Activated T-cell treated with anti-CD3 and anti-CD28 coated beads, Interleukin-2, amount 50 U/mL, for 24 hours (primary cell): Measurements from ENCODE around the gene PLPP3.

Experiments used
- DNase-seq: peaks from one replicate; pipeline ENCODE4 v3.0.0-alpha.2; 2020
- H3K27ac Mint-ChIP-seq: 2 replicates; pipeline ENCODE4 v1.8.0; 2020; ENCODE audit warnings: mild to moderate bottlenecking, mixed read lengths
- H3K27me3 Mint-ChIP-seq: 2 replicates; pipeline ENCODE4 v1.8.0; 2020; ENCODE audit warnings: mixed read lengths
- H3K36me3 Mint-ChIP-seq: 2 replicates; pipeline ENCODE4 v1.8.0; 2020; ENCODE audit warnings: low read depth, mixed read lengths
- H3K4me1 Mint-ChIP-seq: 2 replicates; pipeline ENCODE4 v1.8.0; 2020; ENCODE audit warnings: low read depth, mixed read lengths
- H3K4me3 Mint-ChIP-seq: 2 replicates; pipeline ENCODE4 v1.8.0; 2020; ENCODE audit warnings: mild to moderate bottlenecking, moderate library complexity, mixed read lengths
- H3K9me3 Mint-ChIP-seq: 2 replicates; pipeline ENCODE4 v1.8.0; 2020; ENCODE audit warnings: mixed read lengths

The PLPP3 gene

DNA sequence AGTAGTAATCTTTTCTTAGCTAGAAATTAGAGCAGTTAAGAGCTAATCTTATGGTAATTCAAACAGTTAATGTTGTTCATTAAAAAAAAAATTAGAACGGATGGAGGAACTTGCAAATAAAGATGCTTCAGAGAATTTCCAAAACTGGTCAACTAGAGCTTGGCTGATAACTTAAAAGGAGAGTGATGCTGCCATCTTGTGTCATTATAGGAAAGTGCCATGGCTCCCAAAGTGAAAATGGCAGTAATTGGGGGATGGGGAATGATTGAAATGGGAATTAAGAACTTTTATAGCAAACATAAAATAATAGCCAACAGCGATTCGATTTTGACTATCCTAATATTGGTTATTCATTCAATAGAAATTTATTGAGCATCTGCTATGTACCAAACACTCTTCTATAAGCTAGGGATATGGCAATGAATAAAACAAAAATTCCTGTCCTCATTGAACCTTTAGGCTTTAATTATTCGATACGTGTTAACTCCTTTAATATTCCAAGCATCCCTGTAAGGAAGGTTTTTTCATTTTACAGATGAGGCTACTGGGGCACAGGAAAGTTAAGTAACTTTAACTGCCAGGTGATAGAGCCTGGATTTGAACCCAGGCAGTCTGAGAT lies 5.7 kb upstream of the PLPP3 start:
- Mint-ChIP-seq H3K27ac (no peak overlapping the region), H3K27me3 (peaks cover 20% of the 10 kb centered on the region), H3K36me3 (no peaks in the 10 kb centered on the region), H3K9me3 (no peaks in the 10 kb centered on the region), H3K4me3 (no peak overlapping the region), H3K4me1 (no peaks in the 10 kb centered on the region)
- no peak for DNase-seq

DNA sequence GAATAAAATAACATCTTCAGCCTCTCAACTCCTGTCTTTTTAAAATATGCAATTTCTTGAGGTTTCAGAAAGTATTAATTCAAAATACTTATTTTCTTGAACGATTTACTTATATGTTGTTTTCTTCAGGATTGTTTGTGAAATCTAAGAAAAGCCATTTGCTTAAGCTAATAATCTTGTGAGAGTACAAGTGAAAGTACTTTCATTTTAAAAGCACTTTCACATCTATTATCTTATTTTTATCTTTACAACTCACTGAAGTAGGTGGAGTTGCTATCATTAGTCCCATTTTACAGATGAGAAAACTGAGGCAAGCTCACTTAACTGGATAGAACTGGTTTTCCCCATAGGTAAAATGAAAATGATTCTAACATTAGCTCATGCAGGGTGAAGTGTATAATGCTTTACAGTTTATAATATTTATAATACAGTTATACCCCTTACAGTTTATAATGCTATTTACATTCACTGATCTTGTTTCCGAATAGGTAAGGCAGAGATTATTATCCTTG lies 4.7 kb upstream of the PLPP3 start:
- peaks cover 5% of the 10 kb centered on the region for H3K4me1 Mint-ChIP-seq
- no peak overlapping the region for H3K27ac Mint-ChIP-seq
- no peaks in the 10 kb centered on the region for H3K36me3 Mint-ChIP-seq

DNA sequence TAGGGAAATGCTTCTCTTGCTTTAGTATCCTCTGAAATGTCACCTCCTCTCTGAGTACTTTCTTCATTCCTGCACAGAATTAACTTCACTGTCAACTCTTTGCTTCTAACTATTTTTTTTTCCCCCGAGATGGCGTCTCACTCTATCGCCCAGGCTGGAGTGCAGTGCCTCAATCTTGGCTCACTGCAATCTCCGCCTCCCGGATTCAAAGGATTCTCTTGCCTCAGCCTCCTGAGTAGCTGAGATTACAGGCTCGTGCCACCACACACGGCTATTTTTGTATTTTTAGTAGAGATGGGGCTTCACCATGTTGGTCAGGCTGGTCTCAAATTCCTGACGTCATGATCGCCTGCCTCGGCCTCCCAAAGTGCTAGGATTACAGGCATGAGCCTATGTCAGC lies 1.4 kb upstream of the PLPP3 start:
- no peak overlapping the region for H3K27ac Mint-ChIP-seq
- no peak for DNase-seq
- H3K27me3 Mint-ChIP-seq = peaks cover 53% of the 10 kb centered on the region
- peaks cover 9% of the 10 kb centered on the region for H3K4me1 Mint-ChIP-seq
- H3K9me3 Mint-ChIP-seq = no peaks in the 10 kb centered on the region
- H3K36me3 Mint-ChIP-seq = no peaks in the 10 kb centered on the region
- H3K4me3 Mint-ChIP-seq = no peak overlapping the region

More for the DNA sequence above, 4.7 kb upstream of the PLPP3 start:
- DNase-seq = no peak
- H3K9me3 Mint-ChIP-seq = no peaks in the 10 kb centered on the region
- peaks cover 29% of the 10 kb centered on the region for H3K27me3 Mint-ChIP-seq
- no peak overlapping the region for H3K4me3 Mint-ChIP-seq

DNA sequence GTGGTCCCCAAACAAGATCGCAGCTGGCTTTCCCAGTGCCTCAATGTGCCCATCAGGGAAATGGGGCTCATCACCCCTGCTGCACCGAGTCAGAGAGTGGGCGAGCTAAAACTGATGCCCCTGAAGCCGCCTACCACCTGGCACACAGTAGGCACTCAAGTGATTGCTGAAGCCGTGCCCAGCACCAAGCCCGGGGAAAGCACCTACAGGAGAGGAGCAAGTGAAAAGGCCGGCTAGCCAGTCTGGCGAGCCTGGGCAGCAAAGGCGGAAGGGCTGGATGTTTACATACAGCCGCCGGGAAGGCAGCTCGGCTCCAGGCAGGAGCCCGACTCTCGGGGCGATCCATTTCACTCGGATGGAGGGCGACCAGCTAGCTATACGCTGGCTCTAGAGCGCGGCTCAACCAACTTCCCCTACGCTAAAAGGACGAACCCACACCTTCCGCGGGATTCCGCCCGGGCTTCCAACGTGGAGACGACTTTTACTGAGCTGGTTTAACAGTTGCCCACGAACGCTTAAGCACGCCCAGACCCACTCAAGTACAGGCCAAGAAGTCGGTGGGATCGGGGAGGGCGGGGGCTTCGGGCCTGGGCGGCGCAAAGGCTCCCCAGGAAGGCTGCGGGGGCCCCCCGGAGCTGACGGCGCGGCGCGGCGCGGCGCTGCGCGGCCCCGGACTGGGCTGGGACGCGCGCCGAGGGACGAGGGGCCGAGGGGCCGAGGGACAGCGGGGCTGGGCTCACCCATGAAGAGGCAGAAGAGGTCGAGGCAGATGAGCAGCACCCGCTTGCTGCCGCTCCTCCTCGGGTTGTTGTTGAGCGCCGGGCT lies 1.0 kb downstream of the PLPP3 start:
- Mint-ChIP-seq H3K9me3 (no peaks in the 10 kb centered on the region), H3K27me3 (peaks cover 61% of the 10 kb centered on the region), H3K4me3 (peak overlapping the region; percentile 75), H3K36me3 (no peaks in the 10 kb centered on the region), H3K27ac (no peak overlapping the region), H3K4me1 (peaks cover 9% of the 10 kb centered on the region)
- DNase-seq = peak; percentile 30

DNA sequence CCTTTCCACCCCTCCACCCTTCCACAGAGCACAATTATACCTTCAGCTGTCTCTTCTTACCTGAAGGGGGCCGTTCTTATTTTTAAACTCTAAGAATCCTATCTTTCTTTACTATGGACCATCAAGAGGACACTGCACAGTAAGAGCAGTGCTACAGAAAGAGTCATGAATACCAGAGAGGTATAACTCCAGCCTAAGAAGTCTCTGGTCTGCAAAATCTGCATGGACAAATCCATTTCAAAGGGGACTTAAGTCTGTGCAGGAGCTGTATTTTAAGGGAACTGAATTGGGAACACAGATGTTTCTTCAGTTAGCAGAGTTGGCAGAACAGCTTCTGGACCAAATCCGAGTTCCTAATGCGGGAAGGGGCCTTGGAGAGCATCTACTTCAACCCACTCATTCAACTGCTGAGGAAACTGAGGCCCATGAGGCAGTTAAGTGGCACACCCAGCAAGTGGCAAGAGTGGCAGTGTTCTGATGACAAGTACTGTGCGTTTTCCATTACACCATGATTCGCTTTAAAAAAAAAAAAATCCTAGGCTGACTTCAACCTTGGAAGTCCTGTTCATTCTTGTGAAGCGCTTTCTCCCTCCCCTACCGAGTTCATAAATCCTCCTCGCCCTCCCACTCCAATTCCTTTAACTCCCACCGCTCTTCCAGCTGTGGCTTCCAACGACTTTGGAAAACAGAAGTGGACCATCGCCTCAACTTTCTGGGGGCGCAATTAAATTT lies 1.8 kb downstream of the PLPP3 start:
- H3K36me3 Mint-ChIP-seq = no peaks in the 10 kb centered on the region
- H3K27me3 Mint-ChIP-seq = peaks cover 62% of the 10 kb centered on the region
- no peak overlapping the region for H3K27ac Mint-ChIP-seq
- H3K9me3 Mint-ChIP-seq = no peaks in the 10 kb centered on the region
- H3K4me1 Mint-ChIP-seq = peaks cover 9% of the 10 kb centered on the region
- peak overlapping the region; percentile 75 for H3K4me3 Mint-ChIP-seq
- no peak for DNase-seq

DNA sequence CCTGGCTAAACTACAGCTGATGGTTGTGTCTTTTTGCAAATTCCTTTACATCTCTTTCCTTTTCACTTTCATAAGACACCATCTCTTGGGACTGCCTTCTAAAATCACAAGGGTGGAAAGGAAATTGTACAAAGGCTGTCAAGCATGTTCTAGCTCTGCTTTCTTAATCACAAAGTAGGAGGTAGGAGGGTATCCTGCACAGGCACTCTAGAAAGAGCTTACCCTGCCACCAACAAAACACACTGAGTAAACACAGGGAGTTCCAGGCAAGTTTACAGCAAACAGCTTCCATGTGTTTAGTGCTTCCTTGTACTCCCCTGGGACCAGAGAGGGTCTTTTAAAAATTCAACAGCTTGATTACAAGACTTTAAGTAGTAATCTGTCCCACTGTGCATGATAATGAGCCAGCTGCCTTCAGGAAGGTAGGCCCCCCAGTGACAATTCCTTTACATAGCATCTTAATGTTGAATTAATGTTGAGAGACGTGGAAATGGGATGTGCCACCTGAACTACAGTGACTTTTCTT lies 2.4 kb downstream of the PLPP3 start:
- no peak overlapping the region for H3K4me3 Mint-ChIP-seq
- H3K9me3 Mint-ChIP-seq = no peaks in the 10 kb centered on the region
- H3K36me3 Mint-ChIP-seq = no peaks in the 10 kb centered on the region
- peaks cover 62% of the 10 kb centered on the region for H3K27me3 Mint-ChIP-seq
- no peak overlapping the region for H3K27ac Mint-ChIP-seq
- H3K4me1 Mint-ChIP-seq = peaks cover 9% of the 10 kb centered on the region
- DNase-seq = no peak

DNA sequence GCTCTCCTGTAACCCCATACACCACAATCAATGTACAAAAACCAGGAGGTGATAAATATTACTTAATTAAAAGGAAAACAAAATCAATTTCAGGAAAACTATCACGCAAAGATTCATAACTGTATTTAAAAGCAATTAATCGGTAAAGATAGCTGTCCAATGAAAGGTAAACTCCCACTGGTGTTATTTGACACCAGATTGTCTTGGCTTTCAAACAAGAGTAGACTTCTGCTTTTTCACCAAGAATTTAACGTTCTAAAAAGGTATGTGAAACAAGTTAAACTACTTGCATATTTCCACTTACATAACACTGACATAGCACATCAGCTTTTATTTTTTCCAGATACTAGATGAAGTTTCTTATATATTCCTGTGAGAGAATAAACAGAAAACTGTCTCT lies 3.5 kb downstream of the PLPP3 start:
- Mint-ChIP-seq H3K9me3 (no peaks in the 10 kb centered on the region), H3K36me3 (no peaks in the 10 kb centered on the region), H3K27ac (no peak overlapping the region), H3K4me3 (no peak overlapping the region), H3K4me1 (peaks cover 9% of the 10 kb centered on the region), H3K27me3 (peaks cover 53% of the 10 kb centered on the region)
- DNase-seq = no peak

DNA sequence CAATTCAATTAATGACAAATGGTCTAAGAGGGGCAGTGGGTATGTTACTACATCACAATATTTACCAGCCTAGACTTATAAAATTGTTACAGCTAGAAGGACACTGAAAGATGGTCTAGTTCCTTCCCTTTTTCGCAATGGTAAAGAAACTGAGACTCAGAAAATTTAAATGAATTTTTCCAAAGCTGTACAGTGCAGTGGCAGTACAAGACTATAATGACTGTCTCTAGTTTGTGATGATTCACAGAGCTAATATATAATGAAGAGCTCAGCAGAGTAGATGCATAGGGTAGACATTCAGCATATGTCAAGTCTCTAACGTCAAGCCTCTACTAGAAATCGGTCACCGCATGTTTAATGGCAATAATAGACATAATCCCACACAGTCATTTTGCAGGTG lies 4.6 kb downstream of the PLPP3 start:
- Mint-ChIP-seq H3K27ac (no peak overlapping the region), H3K4me1 (peaks cover 9% of the 10 kb centered on the region), H3K27me3 (peaks cover 43% of the 10 kb centered on the region), H3K9me3 (no peaks in the 10 kb centered on the region), H3K36me3 (no peaks in the 10 kb centered on the region), H3K4me3 (no peak overlapping the region)
- DNase-seq = no peak

DNA sequence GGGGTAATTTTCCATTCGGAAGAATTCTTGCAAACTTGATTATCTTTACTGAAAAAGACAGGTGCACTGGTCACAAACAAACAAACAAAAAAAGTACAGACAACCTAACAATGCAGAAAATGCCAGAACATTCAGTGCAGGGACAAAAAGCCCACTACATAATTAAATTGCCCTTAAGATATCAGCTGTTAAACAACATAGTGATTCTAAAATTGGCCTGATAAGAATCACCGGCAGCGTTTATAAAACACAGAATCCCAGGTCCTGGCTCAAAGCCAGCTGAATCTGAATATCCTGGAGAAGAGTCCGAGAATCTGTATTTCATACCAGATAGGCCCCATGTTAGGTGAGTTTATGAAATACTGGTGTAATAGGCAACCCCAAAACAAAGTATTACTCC lies 6.1 kb downstream of the PLPP3 start:
- Mint-ChIP-seq H3K27me3 (peaks cover 33% of the 10 kb centered on the region), H3K4me3 (no peak overlapping the region), H3K4me1 (peaks cover 2% of the 10 kb centered on the region), H3K36me3 (no peaks in the 10 kb centered on the region), H3K27ac (no peak overlapping the region), H3K9me3 (no peaks in the 10 kb centered on the region)
- DNase-seq = no peak

DNA sequence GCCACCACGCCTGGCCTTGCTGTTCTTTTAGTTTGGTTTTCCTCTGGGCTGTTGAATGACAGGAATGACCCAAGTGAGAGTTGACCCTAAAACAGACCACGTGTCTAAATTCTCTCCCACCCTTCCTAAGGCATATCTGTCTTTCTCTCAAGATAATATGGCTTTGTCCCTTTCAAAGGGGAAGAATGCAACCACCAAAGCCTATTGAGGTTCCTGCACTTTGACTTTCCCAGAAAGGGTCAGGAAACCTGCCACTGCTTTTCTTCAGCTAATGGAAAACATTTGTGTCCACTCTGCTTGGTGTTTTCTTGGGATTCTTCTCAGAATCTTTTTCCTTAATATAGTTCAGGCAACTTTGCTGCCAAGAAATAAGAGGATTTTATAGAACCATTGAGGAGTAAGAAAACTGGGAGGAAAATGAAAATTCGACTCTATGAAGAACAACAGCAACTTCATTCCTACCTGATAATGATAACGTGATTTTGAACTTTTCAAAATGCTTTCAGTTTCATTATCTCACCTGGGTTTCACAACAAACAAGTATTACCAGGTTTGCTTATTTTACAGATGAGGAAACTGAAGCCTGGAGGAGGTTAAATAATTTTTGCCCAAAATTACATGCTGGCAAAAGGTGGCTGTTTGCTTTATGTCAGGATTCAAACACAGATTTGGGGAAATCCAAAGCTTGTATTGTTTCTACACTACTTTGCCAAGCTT lies 6.9 kb downstream of the PLPP3 start:
- Mint-ChIP-seq H3K36me3 (no peaks in the 10 kb centered on the region), H3K9me3 (no peaks in the 10 kb centered on the region), H3K4me1 (no peaks in the 10 kb centered on the region), H3K27me3 (peaks cover 25% of the 10 kb centered on the region), H3K4me3 (no peak overlapping the region), H3K27ac (no peak overlapping the region)
- no peak for DNase-seq

DNA sequence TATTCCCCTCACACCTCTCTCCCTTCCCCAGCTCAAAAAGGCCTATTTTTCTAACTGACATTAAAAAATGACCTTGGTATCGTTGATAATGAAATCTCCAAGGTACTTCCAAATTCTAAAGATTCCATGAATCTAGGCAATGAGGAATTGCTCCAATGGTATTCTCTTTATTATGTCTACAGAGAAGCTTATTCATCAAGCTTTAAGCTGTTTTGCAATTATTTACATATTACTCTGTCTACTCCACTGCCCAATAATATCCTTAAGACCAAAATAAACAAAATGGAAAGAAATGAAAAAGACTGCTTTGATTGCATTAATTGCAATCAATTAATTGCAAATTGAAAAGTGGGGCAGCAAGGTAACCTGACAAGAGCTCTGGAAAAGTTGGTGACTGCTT lies 7.9 kb downstream of the PLPP3 start:
- Mint-ChIP-seq H3K27me3 (peaks cover 14% of the 10 kb centered on the region), H3K9me3 (no peaks in the 10 kb centered on the region), H3K27ac (no peak overlapping the region), H3K4me1 (no peaks in the 10 kb centered on the region), H3K36me3 (no peaks in the 10 kb centered on the region), H3K4me3 (no peak overlapping the region)
- no peak for DNase-seq

DNA sequence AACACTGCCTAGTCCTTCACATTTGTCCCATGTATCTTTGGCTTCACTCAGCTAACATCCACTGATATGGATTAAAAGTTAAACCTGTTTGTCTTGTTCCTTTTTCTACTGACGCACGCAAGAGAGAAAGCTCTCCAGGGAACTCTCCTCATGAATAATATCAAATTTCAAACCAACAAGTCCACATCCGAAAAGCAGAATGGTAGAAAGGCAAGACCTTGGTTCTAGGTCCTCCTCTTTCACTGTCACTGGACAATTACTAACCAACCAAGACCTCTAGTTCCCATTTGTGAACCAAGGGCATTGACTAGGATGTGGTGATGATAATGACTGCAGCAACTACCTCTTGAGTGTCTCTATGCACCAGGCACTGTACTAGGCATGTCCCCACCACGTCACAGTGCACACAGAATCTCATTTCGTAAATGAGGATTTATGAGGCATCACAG lies 8.4 kb downstream of the PLPP3 start:
- DNase-seq = no peak
- no peaks in the 10 kb centered on the region for H3K4me1 Mint-ChIP-seq
- no peaks in the 10 kb centered on the region for H3K36me3 Mint-ChIP-seq
- H3K4me3 Mint-ChIP-seq = no peak overlapping the region
- no peak overlapping the region for H3K27ac Mint-ChIP-seq
- peaks cover 13% of the 10 kb centered on the region for H3K27me3 Mint-ChIP-seq
- H3K9me3 Mint-ChIP-seq = no peaks in the 10 kb centered on the region

DNA sequence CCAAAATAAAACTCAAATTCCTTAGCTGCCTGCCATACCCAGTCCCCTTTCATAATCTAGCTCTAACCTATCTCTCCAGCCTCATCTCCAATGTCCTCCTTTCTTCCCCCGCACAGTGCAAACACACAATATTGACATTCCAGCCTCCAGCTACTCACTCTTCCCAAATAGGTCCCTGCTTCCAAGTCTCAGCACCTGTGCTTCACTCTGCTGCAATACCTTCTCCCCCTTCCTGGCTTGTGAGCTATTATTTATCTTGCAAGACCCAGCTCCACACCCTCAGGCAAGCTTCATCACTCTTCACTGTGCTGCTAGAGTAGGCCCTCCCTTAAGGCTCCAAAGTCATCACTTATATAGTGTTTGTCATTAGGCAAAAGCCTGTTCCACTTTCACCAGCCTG lies 9.7 kb downstream of the PLPP3 start:
- Mint-ChIP-seq H3K4me3 (no peak overlapping the region), H3K27ac (no peak overlapping the region)

DNA sequence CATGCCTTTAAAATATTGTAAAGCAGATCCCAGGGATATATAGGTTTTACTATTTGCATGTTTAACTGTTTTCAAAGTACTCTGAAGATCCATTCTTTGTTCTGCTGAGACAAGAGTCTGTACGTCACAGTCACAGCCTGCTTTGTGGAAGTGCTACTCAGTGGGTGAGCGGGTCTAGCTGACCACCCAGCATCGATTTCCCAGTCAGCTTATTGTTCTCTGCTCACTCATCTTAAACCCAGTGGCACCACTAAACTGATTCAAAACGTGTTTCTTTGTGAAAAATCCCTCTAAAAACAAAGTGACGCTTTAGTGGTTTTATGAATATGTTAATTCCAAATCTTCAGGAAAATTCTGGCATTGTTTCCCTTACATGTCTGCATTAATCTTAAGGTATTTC lies 12.4 kb downstream of the PLPP3 start:
- no peaks in the 10 kb centered on the region for H3K27me3 Mint-ChIP-seq
- H3K36me3 Mint-ChIP-seq = no peaks in the 10 kb centered on the region
- H3K4me3 Mint-ChIP-seq = no peak overlapping the region
- no peaks in the 10 kb centered on the region for H3K4me1 Mint-ChIP-seq
- no peak for DNase-seq
- no peaks in the 10 kb centered on the region for H3K9me3 Mint-ChIP-seq
- no peak overlapping the region for H3K27ac Mint-ChIP-seq

More for the DNA sequence above, 9.7 kb downstream of the PLPP3 start:
- H3K36me3 Mint-ChIP-seq = no peaks in the 10 kb centered on the region
- H3K27me3 Mint-ChIP-seq = peaks cover 9% of the 10 kb centered on the region
- no peaks in the 10 kb centered on the region for H3K9me3 Mint-ChIP-seq
- no peak for DNase-seq
- H3K4me1 Mint-ChIP-seq = no peaks in the 10 kb centered on the region
